RCC 7860 (cell line): ENCODE measurements around the gene GP5.

Experiments used
- DNase-seq: peaks from one replicate; pipeline ENCODE4 v3.0.0-alpha.2; 2015; ENCODE audit warnings: low spot score
- FAIRE-seq: peaks from 2 replicates; lab custom pipeline; 2012; peaks lifted over from hg19 to GRCh38; lab: Jason Lieb, UNC

GP5 gene

GRCh38 chr3:194399166-194399565 is at the start of gene GP5:
Gene GP5, minus strand, starts transcription at chr3:194399266. Its CDS starts 984 bp downstream, at chr3:194398282.
- no peak for DNase-seq
- FAIRE-seq, result no peak

- FAIRE-seq (no peak), DNase-seq (no peak)
These were observed 48.6 kb upstream of the GP5 start for GRCh38 chr3:194447657-194448056.

GRCh38 chr3:194447161-194447560 is 48.1 kb upstream of the GP5 start:
- DNase-seq (no peak), FAIRE-seq (no peak)

- DNase-seq, result no peak
- no peak for FAIRE-seq
These were observed 47.7 kb upstream of the GP5 start for GRCh38 chr3:194446754-194447153.

- DNase-seq (no peak), FAIRE-seq (no peak)
These were observed 47.1 kb upstream of the GP5 start for GRCh38 chr3:194446172-194446571.

GRCh38 chr3:194443901-194444300 is 44.8 kb upstream of the GP5 start:
- FAIRE-seq (no peak), DNase-seq (no peak)

GRCh38 chr3:194440756-194441155 is 41.7 kb upstream of the GP5 start:
- no peak for FAIRE-seq
- no peak for DNase-seq

- DNase-seq (no peak), FAIRE-seq (no peak)
These were observed 41.0 kb upstream of the GP5 start for GRCh38 chr3:194439881-194440550.

- DNase-seq, result no peak
- FAIRE-seq, result no peak
These were observed 35.4 kb upstream of the GP5 start for GRCh38 chr3:194434503-194434902.

GRCh38 chr3:194431554-194431953 is 32.5 kb upstream of the GP5 start:
- FAIRE-seq (no peak), DNase-seq (no peak)

- FAIRE-seq (no peak), DNase-seq (no peak)
These were observed 26.3 kb upstream of the GP5 start for GRCh38 chr3:194425399-194425798.

- DNase-seq, result no peak
- no peak for FAIRE-seq
These were observed 25.9 kb upstream of the GP5 start for GRCh38 chr3:194424953-194425352.

GRCh38 chr3:194424373-194424772 is 25.3 kb upstream of the GP5 start:
- no peak for DNase-seq
- no peak for FAIRE-seq

- no peak for FAIRE-seq
These were observed 24.3 kb upstream of the GP5 start for GRCh38 chr3:194423317-194423716.

GRCh38 chr3:194422188-194422587 is 23.1 kb upstream of the GP5 start:
- DNase-seq (no peak), FAIRE-seq (no peak)

More at GRCh38 chr3:194423317-194423716, 24.3 kb upstream of the GP5 start:
- no peak for DNase-seq

- FAIRE-seq, result no peak
- no peak for DNase-seq
These were observed 19.6 kb upstream of the GP5 start for GRCh38 chr3:194418671-194419070.

- DNase-seq (peak; percentile 40), FAIRE-seq (peak; percentile 64)
These were observed 8.4 kb upstream of the GP5 start for GRCh38 chr3:194407423-194407822.

- FAIRE-seq, result no peak
- no peak for DNase-seq
These were observed 6.7 kb upstream of the GP5 start for GRCh38 chr3:194405766-194406165.

GRCh38 chr3:194404365-194405140 is 5.5 kb upstream of the GP5 start:
- DNase-seq, result peak; percentile 26
- peak; percentile 86 for FAIRE-seq

GRCh38 chr3:194401868-194402329 is 2.8 kb upstream of the GP5 start:
- DNase-seq (no peak), FAIRE-seq (no peak)

- DNase-seq, result no peak
These were observed 2.3 kb upstream of the GP5 start for GRCh38 chr3:194401346-194401745.

GRCh38 chr3:194399874-194400411 is 877 bp upstream of the GP5 start:
- FAIRE-seq, result no peak
- DNase-seq, result no peak

More at GRCh38 chr3:194401346-194401745, 2.3 kb upstream of the GP5 start:
- FAIRE-seq, result no peak
